ENCODE data around the gene FSTL5.

- TF ChIP-seq SUZ12 (IDR thresholded peaks at IDR 0.05; ENCODE audit: extremely low read depth, insufficient read depth, insufficient read length): no peak
- no peak for TF ChIP-seq ZNF274 (IDR thresholded peaks at IDR 0.05; ENCODE audit: low read depth, low read length)
Measured at GRCh38 chr4:161403781-161404180, 760.0 kb downstream of the FSTL5 start.
